Panc1 (cell line): Measurements from ENCODE around the gene EIF5AL1. TPM values are rescaled to one million over a fixed set of nuclear protein-coding genes. Genes with fewer than 3 reads are reported as not detected.

Source experiments
- ATAC-seq: fragments of 200-7000 bp; cut with Tn5 transposase; 2 replicates; pipeline ENCODE4 v1.9.1; 2020; ENCODE audit warnings: mild to moderate bottlenecking, moderate library complexity
- BruUV-seq: library from RNA; stranded (reverse); fragments of 400-500 nt; replicated peaks from 2 replicates; lab custom pipeline; 2021; lab: Mats Ljungman, UMichigan
- CTCF ChIA-PET: fragments of 300-600 bp; sonication (Branson Sonifier 250); formaldehyde crosslinking; loops from one replicate; lab custom pipeline; 2022; ENCODE audit warnings: antibody characterized with exemption; lab: Charles Lee
- POLR2A ChIA-PET: fragments of 300-600 bp; sonication (Branson Sonifier 250); formaldehyde crosslinking; loops from one replicate; lab custom pipeline; 2022; ENCODE audit warnings: antibody characterized with exemption; lab: Charles Lee
- DNase-seq: peaks from one replicate; pipeline ENCODE4 v3.0.0-alpha.2; 2010; ENCODE audit warnings: low read depth, low spot score
- H3K27ac ChIP-seq: 2 replicates; pipeline ENCODE4 v1.5.1; 2011; ENCODE audit warnings: mild to moderate bottlenecking, low read length, inconsistent platforms
- H3K27me3 ChIP-seq: fragments of 200-500 bp; sonication (Bioruptor generic); 2 replicates; pipeline ENCODE4 v1.6.0; 2014; ENCODE audit warnings: low read length, inconsistent platforms; ENCODE audit not compliant: control insufficient read depth, insufficient read depth
- H3K36me3 ChIP-seq: fragments of 200-500 bp; sonication (Bioruptor generic); 2 replicates; pipeline ENCODE4 v1.5.1; 2014; ENCODE audit warnings: inconsistent platforms, mild to moderate bottlenecking, low read length, moderate library complexity; ENCODE audit not compliant: control insufficient read depth, insufficient read depth
- H3K4me1 ChIP-seq: 2 replicates; pipeline ENCODE4 v1.5.1; 2011; ENCODE audit warnings: inconsistent platforms, mild to moderate bottlenecking, low read length, moderate library complexity; ENCODE audit not compliant: control insufficient read depth, insufficient read depth
- H3K4me3 ChIP-seq, 2 experiments: 2 replicates each; pipeline ENCODE4 v1.5.1; 2011 to 2012; ENCODE audit warnings: low read depth in 2 of 2, low read length in 2 of 2, mild to moderate bottlenecking in 2 of 2, inconsistent platforms in 1 of 2, moderate library complexity in 1 of 2
- H3K9me3 ChIP-seq: fragments of 200-500 bp; sonication (Bioruptor generic); 2 replicates; pipeline ENCODE4 v1.5.1; 2014; ENCODE audit warnings: low read depth, mild to moderate bottlenecking, inconsistent platforms, low read length, moderate library complexity; ENCODE audit not compliant: control insufficient read depth, insufficient read depth
- CTCF ChIP-seq: fragments of 450-650 bp; IDR thresholded peaks from 2 replicates; pipeline ENCODE4 v1.5.1; 2017; ENCODE audit warnings: mild to moderate bottlenecking
- POLR2AphosphoS5 ChIP-seq: IDR thresholded peaks from 2 replicates; pipeline ENCODE4 v1.6.1; 2012; ENCODE audit warnings: mild to moderate bottlenecking, low read depth, low read length, moderate library complexity
- SIN3A ChIP-seq: IDR thresholded peaks from 2 replicates; pipeline ENCODE4 v1.6.1; 2012; ENCODE audit warnings: low read depth, mild to moderate bottlenecking, low read length, moderate library complexity, borderline replicate concordance; ENCODE audit not compliant: insufficient read depth
- TCF7L2 ChIP-seq: IDR thresholded peaks from 2 replicates; pipeline ENCODE4 v1.6.1; 2011; ENCODE audit warnings: mild to moderate bottlenecking, low read depth, low read length, inconsistent platforms
- in situ Hi-C: cut with HindIII; loops from 2 replicates; pipeline ENCODE4 v1.10.0; 2016; ENCODE audit warnings: low sequenced_read_pairs, low pct_unique_long_range_greater_than_20kb
- intact Hi-C: fragments of 100-400 bp; cut with micrococcal nuclease; formaldehyde crosslinking; loops from one replicate; pipeline ENCODE4 v1.10.0; 2022; ENCODE audit not compliant: unreplicated experiment
- total RNA-seq: library from RNA; stranded (reverse); gene quantifications from one replicate; pipeline ENCODE4 v1.2.1, GENCODE V29; 2021; ENCODE audit not compliant: unreplicated experiment
- TF ChIP-seq, protein P1 (sequence below), 2 experiments: IDR thresholded peaks; 2 replicates each; pipeline ENCODE4 v1.6.1; 2011 to 2012; ENCODE audit warnings: low read depth in 2 of 2, control low read depth in 1 of 2, low read length in 1 of 2, mild to moderate bottlenecking in 1 of 2, moderate library complexity in 1 of 2; ENCODE audit not compliant: insufficient read depth in 1 of 2

EIF5AL1 gene
- total RNA-seq, 1 experiment from 2014 or later, result 1.6 TPM

DNA sequence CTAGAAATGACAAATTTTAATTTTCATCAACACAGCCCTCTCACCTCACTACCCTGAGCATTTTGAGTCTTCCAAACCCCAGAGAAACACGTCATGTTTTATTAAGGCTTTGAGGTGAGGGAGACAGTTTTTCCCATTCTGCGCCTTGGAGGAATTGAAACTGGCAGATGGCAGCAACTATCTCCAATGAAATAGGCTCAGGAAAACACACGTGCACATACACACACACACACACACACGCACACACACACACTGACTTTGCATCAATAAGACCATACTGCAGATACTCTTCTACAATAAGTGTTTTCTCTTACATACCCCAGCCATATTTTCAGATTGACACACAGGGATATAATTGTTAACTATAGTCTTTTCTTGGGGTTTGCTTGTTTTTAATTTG lies 51.1 kb downstream of the EIF5AL1 start:
- Histone ChIP-seq H3K4me3 (no peak overlapping the region), H3K9me3 (no peaks in the 10 kb centered on the region), H3K27ac (no peak overlapping the region), H3K27me3 (peaks cover 32% of the 10 kb centered on the region), H3K36me3 (no peaks in the 10 kb centered on the region), H3K4me1 (no peaks in the 10 kb centered on the region)
- intact Hi-C loops (loop anchor here (5.0 kb wide), 1 partner anchor 369 kb away; no protein-coding TSS in a partner anchor), in situ Hi-C loops (no loop called here)
- ATAC-seq (no peak), DNase-seq (no peak)
- ChIA-PET CTCF (no interaction called here), POLR2A (no interaction called here)
- TF ChIP-seq POLR2AphosphoS5, result no peak
- no peak for TF ChIP-seq CTCF
- TF ChIP-seq, protein P1, sequence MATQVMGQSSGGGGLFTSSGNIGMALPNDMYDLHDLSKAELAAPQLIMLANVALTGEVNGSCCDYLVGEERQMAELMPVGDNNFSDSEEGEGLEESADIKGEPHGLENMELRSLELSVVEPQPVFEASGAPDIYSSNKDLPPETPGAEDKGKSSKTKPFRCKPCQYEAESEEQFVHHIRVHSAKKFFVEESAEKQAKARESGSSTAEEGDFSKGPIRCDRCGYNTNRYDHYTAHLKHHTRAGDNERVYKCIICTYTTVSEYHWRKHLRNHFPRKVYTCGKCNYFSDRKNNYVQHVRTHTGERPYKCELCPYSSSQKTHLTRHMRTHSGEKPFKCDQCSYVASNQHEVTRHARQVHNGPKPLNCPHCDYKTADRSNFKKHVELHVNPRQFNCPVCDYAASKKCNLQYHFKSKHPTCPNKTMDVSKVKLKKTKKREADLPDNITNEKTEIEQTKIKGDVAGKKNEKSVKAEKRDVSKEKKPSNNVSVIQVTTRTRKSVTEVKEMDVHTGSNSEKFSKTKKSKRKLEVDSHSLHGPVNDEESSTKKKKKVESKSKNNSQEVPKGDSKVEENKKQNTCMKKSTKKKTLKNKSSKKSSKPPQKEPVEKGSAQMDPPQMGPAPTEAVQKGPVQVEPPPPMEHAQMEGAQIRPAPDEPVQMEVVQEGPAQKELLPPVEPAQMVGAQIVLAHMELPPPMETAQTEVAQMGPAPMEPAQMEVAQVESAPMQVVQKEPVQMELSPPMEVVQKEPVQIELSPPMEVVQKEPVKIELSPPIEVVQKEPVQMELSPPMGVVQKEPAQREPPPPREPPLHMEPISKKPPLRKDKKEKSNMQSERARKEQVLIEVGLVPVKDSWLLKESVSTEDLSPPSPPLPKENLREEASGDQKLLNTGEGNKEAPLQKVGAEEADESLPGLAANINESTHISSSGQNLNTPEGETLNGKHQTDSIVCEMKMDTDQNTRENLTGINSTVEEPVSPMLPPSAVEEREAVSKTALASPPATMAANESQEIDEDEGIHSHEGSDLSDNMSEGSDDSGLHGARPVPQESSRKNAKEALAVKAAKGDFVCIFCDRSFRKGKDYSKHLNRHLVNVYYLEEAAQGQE (IDR thresholded peaks at IDR 0.05; ENCODE audit: insufficient read depth in 1 of 2, low read depth in 2 of 2, low read length in 1 of 2), result no peak
- no peak for TF ChIP-seq SIN3A
- no peak for TF ChIP-seq TCF7L2
- BruUV-seq, result no TSS peak

Other genes starting within 250 kb of the EIF5AL1 start
- gene PPIF, start 165.1 kb upstream of the EIF5AL1 start, total RNA-seq, result 59.0 TPM
- 7.8 TPM for gene ZCCHC24, start 66.9 kb upstream of the EIF5AL1 start, total RNA-seq
- 2.8 TPM for gene SFTPA2, start 47.9 kb downstream of the EIF5AL1 start, total RNA-seq
- 3.8 TPM for gene SFTPA1, start 98.4 kb downstream of the EIF5AL1 start, total RNA-seq
- gene NUTM2B, start 190.7 kb downstream of the EIF5AL1 start, total RNA-seq, result 0.31 TPM